Body of pancreas (tissue), 4 donors: Measurements from ENCODE around the gene BAHCC1.

Experiments
- POLR2A ChIP-seq, 3 donors: fragments of 450-650 bp; IDR thresholded peaks; one replicate each; pipeline ENCODE4 v1.6.1; 2016; ENCODE audit warnings: antibody characterized with exemption in 3 of 3, mild to moderate bottlenecking in 2 of 3
- TF ChIP-seq, protein P1 (sequence below), 7 experiments: fragments of 450-650 bp in 4 of 7; fragments of 200-600 bp in 3 of 7; sonication (generic) in 3 of 7; IDR thresholded peaks; one replicate each; pipeline ENCODE4 v1.5.1; 2016 to 2019; ENCODE audit warnings: antibody characterized with exemption in 7 of 7

- TF ChIP-seq, protein P1, sequence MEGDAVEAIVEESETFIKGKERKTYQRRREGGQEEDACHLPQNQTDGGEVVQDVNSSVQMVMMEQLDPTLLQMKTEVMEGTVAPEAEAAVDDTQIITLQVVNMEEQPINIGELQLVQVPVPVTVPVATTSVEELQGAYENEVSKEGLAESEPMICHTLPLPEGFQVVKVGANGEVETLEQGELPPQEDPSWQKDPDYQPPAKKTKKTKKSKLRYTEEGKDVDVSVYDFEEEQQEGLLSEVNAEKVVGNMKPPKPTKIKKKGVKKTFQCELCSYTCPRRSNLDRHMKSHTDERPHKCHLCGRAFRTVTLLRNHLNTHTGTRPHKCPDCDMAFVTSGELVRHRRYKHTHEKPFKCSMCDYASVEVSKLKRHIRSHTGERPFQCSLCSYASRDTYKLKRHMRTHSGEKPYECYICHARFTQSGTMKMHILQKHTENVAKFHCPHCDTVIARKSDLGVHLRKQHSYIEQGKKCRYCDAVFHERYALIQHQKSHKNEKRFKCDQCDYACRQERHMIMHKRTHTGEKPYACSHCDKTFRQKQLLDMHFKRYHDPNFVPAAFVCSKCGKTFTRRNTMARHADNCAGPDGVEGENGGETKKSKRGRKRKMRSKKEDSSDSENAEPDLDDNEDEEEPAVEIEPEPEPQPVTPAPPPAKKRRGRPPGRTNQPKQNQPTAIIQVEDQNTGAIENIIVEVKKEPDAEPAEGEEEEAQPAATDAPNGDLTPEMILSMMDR (IDR thresholded peaks at IDR 0.05): no peak
- TF ChIP-seq POLR2A (IDR thresholded peaks at IDR 0.05): no peak
Measured at GRCh38 chr17:81418710-81419318, 23.6 kb downstream of the BAHCC1 start.
